Measurements from ENCODE around the gene SLAMF9.

GRCh38 chr1:159988006-159988405 lies 34.0 kb upstream of the SLAMF9 start:
- TF ChIP-seq YY1 (IDR thresholded peaks at IDR 0.05; ENCODE audit: low read depth) = no peak
- TF ChIP-seq REST (IDR thresholded peaks at IDR 0.05; ENCODE audit: low read depth) = no peak
- no peak for TF ChIP-seq EP300 (IDR thresholded peaks at IDR 0.05; ENCODE audit: borderline replicate concordance)
- TF ChIP-seq NFIC (IDR thresholded peaks at IDR 0.05) = no peak
- no peak for TF ChIP-seq CEBPB (IDR thresholded peaks at IDR 0.05)
- TF ChIP-seq RAD21 (IDR thresholded peaks at IDR 0.05; ENCODE audit: low read depth) = no peak
- TF ChIP-seq TAF1 (IDR thresholded peaks at IDR 0.05; ENCODE audit: low read depth) = no peak
- no peak for TF ChIP-seq EGR1 (IDR thresholded peaks at IDR 0.05)
- TF ChIP-seq MAX (IDR thresholded peaks at IDR 0.05) = no peak
- TF ChIP-seq CREB1 (IDR thresholded peaks at IDR 0.05; ENCODE audit: low read depth) = no peak
- no peak for TF ChIP-seq TCF12 (IDR thresholded peaks at IDR 0.05; ENCODE audit: low read depth)
- TF ChIP-seq TEAD4 (IDR thresholded peaks at IDR 0.05) = no peak
- TF ChIP-seq ZBTB7A (IDR thresholded peaks at IDR 0.05; ENCODE audit: low read depth) = no peak
- no peak for TF ChIP-seq USF1 (IDR thresholded peaks at IDR 0.05)

Measured in Ishikawa (cell line).